OCI-LY7 (cell line): ENCODE measurements around the gene SIRPA. TPM values are rescaled to one million over a fixed set of nuclear protein-coding genes. Genes with fewer than 3 reads are reported as not detected.

Source experiments
- BruUV-seq: library from RNA; stranded (reverse); fragments of 400-500 nt; replicated peaks from 2 replicates; lab custom pipeline; 2021; lab: Mats Ljungman, UMichigan
- CTCF ChIA-PET: fragments of 300-600 bp; sonication (Branson Sonifier 250); formaldehyde crosslinking; loops from one replicate; lab custom pipeline; 2022; ENCODE audit warnings: antibody characterized with exemption; ENCODE audit not compliant: unreplicated experiment; lab: Charles Lee
- POLR2A ChIA-PET: fragments of 300-600 bp; sonication (Branson Sonifier 250); formaldehyde crosslinking; loops from one replicate; lab custom pipeline; 2022; ENCODE audit warnings: antibody characterized with exemption; lab: Charles Lee
- DNase-seq: peaks from one replicate; pipeline ENCODE4 v3.0.0-alpha.2; 2015; ENCODE audit warnings: low spot score
- H2AFZ ChIP-seq: fragments of 200-600 bp; sonication (generic), shearing (Covaris generic); 2 replicates; pipeline ENCODE4 v1.6.1; 2014; ENCODE audit warnings: mild to moderate bottlenecking, antibody characterized with exemption, low read length, moderate library complexity
- H3K27ac ChIP-seq: fragments of 200-600 bp; sonication (generic); 2 replicates; pipeline ENCODE4 v1.5.1; 2014; ENCODE audit warnings: mixed run types, low read depth, mild to moderate bottlenecking, moderate library complexity, low read length, inconsistent platforms; ENCODE audit not compliant: poor library complexity, severe bottlenecking
- H3K36me3 ChIP-seq: fragments of 200-600 bp; sonication (generic); 2 replicates; pipeline ENCODE4 v1.6.1; 2014; ENCODE audit warnings: mild to moderate bottlenecking, antibody characterized with exemption, low read length, moderate library complexity, mixed read lengths; ENCODE audit not compliant: insufficient read depth
- H3K4me1 ChIP-seq: fragments of 200-600 bp; sonication (generic); 2 replicates; pipeline ENCODE4 v1.5.1; 2014; ENCODE audit warnings: mild to moderate bottlenecking, low read length; ENCODE audit not compliant: insufficient read depth, poor library complexity, severe bottlenecking
- H3K4me2 ChIP-seq: fragments of 200-600 bp; sonication (generic); 2 replicates; pipeline ENCODE4 v1.6.1; 2014; ENCODE audit warnings: mild to moderate bottlenecking, low read length
- H3K4me3 ChIP-seq: fragments of 200-600 bp; sonication (generic); 2 replicates; pipeline ENCODE4 v1.5.1; 2014; ENCODE audit warnings: mild to moderate bottlenecking, low read depth, low read length; ENCODE audit not compliant: poor library complexity, severe bottlenecking
- H3K79me2 ChIP-seq: fragments of 200-600 bp; sonication (generic); 2 replicates; pipeline ENCODE4 v1.6.1; 2016; ENCODE audit warnings: low read depth, mild to moderate bottlenecking, low read length, moderate library complexity, mixed read lengths; ENCODE audit not compliant: insufficient read depth
- H3K9me2 ChIP-seq: fragments of 200-600 bp; sonication (generic); 2 replicates; pipeline ENCODE4 v1.6.1; 2016; ENCODE audit warnings: mild to moderate bottlenecking, low read length, mixed read lengths; ENCODE audit not compliant: insufficient read depth
- H3K9me3 ChIP-seq: fragments of 200-600 bp; sonication (generic); 2 replicates; pipeline ENCODE4 v1.6.1; 2014; ENCODE audit warnings: mild to moderate bottlenecking, mixed run types, low read length, mixed read lengths
- H4K20me1 ChIP-seq: fragments of 200-600 bp; sonication (generic); 2 replicates; pipeline ENCODE4 v1.6.1; 2014; ENCODE audit warnings: mild to moderate bottlenecking, antibody characterized with exemption, low read length, moderate library complexity, mixed read lengths; ENCODE audit not compliant: insufficient read depth
- CTCF ChIP-seq: fragments of 200-600 bp; sonication (generic); conservative IDR thresholded peaks from 2 replicates; pipeline ENCODE4 v1.5.1; 2014; ENCODE audit warnings: mild to moderate bottlenecking, antibody characterized with exemption, low read length, moderate library complexity, mixed read lengths
- EZH2phosphoT487 ChIP-seq: fragments of 200-600 bp; sonication (generic); IDR thresholded peaks from 2 replicates; pipeline ENCODE4 v1.6.1; 2018; ENCODE audit warnings: low read depth, borderline replicate concordance, mild to moderate bottlenecking, mixed run types, antibody characterized with exemption, low read length, moderate library complexity, mixed read lengths
- intact Hi-C: fragments of 100-400 bp; cut with micrococcal nuclease; formaldehyde crosslinking; loops from one replicate; pipeline ENCODE4 v1.10.0; 2022; ENCODE audit not compliant: unreplicated experiment
- total RNA-seq, 2 experiments: library from RNA; depleted of rRNA in 1 of 2; stranded (reverse); fragments of >200 nt in 1 of 2; shearing (Covaris generic) in 1 of 2; gene quantifications; 2 replicates each; pipeline ENCODE4 v1.2.3, GENCODE V29; 2014 to 2022

The SIRPA gene
- total RNA-seq, 2 experiments from 2014 or later: not detected

- Histone ChIP-seq H3K9me3 (no peaks in the 10 kb centered on the region), H3K4me3 (no peak overlapping the region), H3K4me1 (no peaks in the 10 kb centered on the region), H3K4me2 (no peak overlapping the region), H3K36me3 (no peaks in the 10 kb centered on the region), H3K9me2 (no peaks in the 10 kb centered on the region), H3K27ac (no peak overlapping the region), H4K20me1 (no peaks in the 10 kb centered on the region), H3K79me2 (no peaks in the 10 kb centered on the region), H2AFZ (no peak overlapping the region)
- DNase-seq: no peak
- TF ChIP-seq EZH2phosphoT487 (no peak), CTCF (no peak)
- ChIA-PET POLR2A (no interaction called here), CTCF (no interaction called here)
- intact Hi-C loops: no loop called here
- BruUV-seq: no TSS peak
These were observed 12.4 kb downstream of the SIRPA start for GRCh38 chr20:1907586-1907985.

GRCh38 chr20:1908191-1908590 is 13.0 kb downstream of the SIRPA start:
- H3K79me2 ChIP-seq: no peaks in the 10 kb centered on the region
- no peaks in the 10 kb centered on the region for H4K20me1 ChIP-seq
- POLR2A ChIA-PET: no interaction called here
- H3K9me3 ChIP-seq: no peaks in the 10 kb centered on the region
- no peak for DNase-seq
- H3K27ac ChIP-seq: no peak overlapping the region
- no peaks in the 10 kb centered on the region for H3K9me2 ChIP-seq
- no TSS peak for BruUV-seq
- no peak overlapping the region for H3K4me2 ChIP-seq
- TF ChIP-seq EZH2phosphoT487 (no peak), CTCF (no peak)
- no peak overlapping the region for H2AFZ ChIP-seq
- H3K36me3 ChIP-seq: no peaks in the 10 kb centered on the region
- CTCF ChIA-PET: no interaction called here
- no peaks in the 10 kb centered on the region for H3K4me1 ChIP-seq
- no peak overlapping the region for H3K4me3 ChIP-seq
- intact Hi-C loops: no loop called here

GRCh38 chr20:1909097-1909496 is 13.9 kb downstream of the SIRPA start:
- Histone ChIP-seq H3K9me3 (no peaks in the 10 kb centered on the region), H3K9me2 (no peaks in the 10 kb centered on the region), H3K79me2 (no peaks in the 10 kb centered on the region), H3K36me3 (no peaks in the 10 kb centered on the region), H4K20me1 (no peaks in the 10 kb centered on the region), H3K4me3 (no peak overlapping the region), H3K4me1 (no peaks in the 10 kb centered on the region), H2AFZ (no peak overlapping the region), H3K27ac (no peak overlapping the region), H3K4me2 (no peak overlapping the region)
- BruUV-seq: no TSS peak
- TF ChIP-seq CTCF (no peak), EZH2phosphoT487 (no peak)
- intact Hi-C loops: no loop called here
- CTCF ChIA-PET: no interaction called here
- POLR2A ChIA-PET: no interaction called here
- no peak for DNase-seq
